HAP-1 (cell line): ENCODE measurements around the gene DHX8.
"Not testable (repeated sequence)": the region's sequence is repeated elsewhere in the genome, so short reads cannot be mapped to it uniquely, and the experiment has no call there.

Source experiments
- DNase-seq, 2 experiments: peaks; one replicate each; pipeline ENCODE4 v3.0.0-alpha.2; 2016 to 2020; ENCODE audit warnings: low spot score in 2 of 2
- H3K27me3 ChIP-seq: fragments of 250-450 bp; sonication (Bioruptor Pico); 2 replicates; pipeline ENCODE4 v1.5.1; 2020; ENCODE audit warnings: low read depth, mild to moderate bottlenecking, moderate library complexity
- H3K36me3 ChIP-seq: fragments of 250-450 bp; sonication (Bioruptor Pico); replicated peaks from 2 replicates; pipeline ENCODE4 v1.5.1; 2020; ENCODE audit warnings: mild to moderate bottlenecking
- H3K4me1 ChIP-seq: fragments of 250-450 bp; sonication (Bioruptor Pico); 2 replicates; pipeline ENCODE4 v1.5.1; 2020; ENCODE audit warnings: mild to moderate bottlenecking
- H3K4me3 ChIP-seq: fragments of 250-450 bp; sonication (Bioruptor Pico); 2 replicates; pipeline ENCODE4 v1.5.1; 2020; ENCODE audit warnings: mild to moderate bottlenecking, moderate library complexity
- H3K9me3 ChIP-seq: fragments of 250-450 bp; sonication (Bioruptor Pico); 2 replicates; pipeline ENCODE4 v1.5.1; 2020; ENCODE audit warnings: mild to moderate bottlenecking, moderate library complexity
- in situ Hi-C: fragments of 300-500 bp; cut with MboI; formaldehyde crosslinking; loops from 3 replicates; pipeline ENCODE4 v1.14.3; 2020; ENCODE audit warnings: low sequenced_read_pairs, inconsistent platforms, mixed read lengths

The DHX8 gene

GRCh38 chr17:43468691-43469139 is 15.1 kb upstream of the DHX8 start:
- Histone ChIP-seq H3K27me3 (no peaks in the 10 kb centered on the region; the same call in 1 of the 2 replicates), H3K4me3 (no peak overlapping the region), H3K4me1 (no peaks in the 10 kb centered on the region), H3K36me3 (no peaks in the 10 kb centered on the region), H3K9me3 (no peaks in the 10 kb centered on the region)
- in situ Hi-C loops, result no loop called here
- DNase-seq, result no peak

GRCh38 chr17:43469145-43469544 is 14.6 kb upstream of the DHX8 start:
- H3K27me3 ChIP-seq, result no peaks in the 10 kb centered on the region; the same call in 1 of the 2 replicates
- no peaks in the 10 kb centered on the region for H3K4me1 ChIP-seq
- DNase-seq, result no peak
- no peaks in the 10 kb centered on the region for H3K9me3 ChIP-seq
- in situ Hi-C loops, result no loop called here
- no peak overlapping the region for H3K4me3 ChIP-seq
- no peaks in the 10 kb centered on the region for H3K36me3 ChIP-seq

- Histone ChIP-seq H3K36me3 (no peaks in the 10 kb centered on the region), H3K4me3 (no peak overlapping the region), H3K27me3 (no peaks in the 10 kb centered on the region), H3K4me1 (no peaks in the 10 kb centered on the region), H3K9me3 (no peaks in the 10 kb centered on the region)
- in situ Hi-C loops, result no loop called here
- DNase-seq, result no peak
These were observed 12.1 kb upstream of the DHX8 start for GRCh38 chr17:43471585-43472160.

- Histone ChIP-seq H3K36me3 (no peaks in the 10 kb centered on the region), H3K4me3 (no peak overlapping the region), H3K4me1 (no peaks in the 10 kb centered on the region), H3K9me3 (no peaks in the 10 kb centered on the region), H3K27me3 (no peaks in the 10 kb centered on the region)
- no peak for DNase-seq
- in situ Hi-C loops, result no loop called here
These were observed 8.2 kb upstream of the DHX8 start for GRCh38 chr17:43475494-43476089.

- DNase-seq, H3K36me3 ChIP-seq, H3K4me3 ChIP-seq, in situ Hi-C loops, H3K9me3 ChIP-seq, H3K4me1 ChIP-seq, H3K27me3 ChIP-seq: not testable (repeated sequence)
These were observed 7.5 kb upstream of the DHX8 start for GRCh38 chr17:43476306-43476705.

GRCh38 chr17:43477832-43478634 is 5.7 kb upstream of the DHX8 start:
- DNase-seq, result no peak
- Histone ChIP-seq H3K4me1 (peaks cover under 1% of the 10 kb centered on the region), H3K27me3 (no peaks in the 10 kb centered on the region), H3K9me3 (no peaks in the 10 kb centered on the region), H3K4me3 (no peak overlapping the region), H3K36me3 (no peaks in the 10 kb centered on the region)
- in situ Hi-C loops, result no loop called here

GRCh38 chr17:43479948-43480347 is 3.8 kb upstream of the DHX8 start:
- Histone ChIP-seq H3K4me1 (peaks cover 6% of the 10 kb centered on the region), H3K9me3 (no peaks in the 10 kb centered on the region), H3K36me3 (peaks cover 3% of the 10 kb centered on the region; the same call in 1 of the 2 replicates), H3K27me3 (no peaks in the 10 kb centered on the region), H3K4me3 (no peak overlapping the region)
- in situ Hi-C loops, result loop anchor here (5.0 kb wide), 1 partner anchor 93 kb away; no protein-coding TSS in a partner anchor
- DNase-seq, result no peak

- peaks cover 3% of the 10 kb centered on the region; the same call in 1 of the 2 replicates for H3K36me3 ChIP-seq
- no peaks in the 10 kb centered on the region for H3K27me3 ChIP-seq
- in situ Hi-C loops, result loop anchor here (5.0 kb wide), 1 partner anchor 95 kb away; no protein-coding TSS in a partner anchor
- H3K4me1 ChIP-seq, result peaks cover 14% of the 10 kb centered on the region
- no peaks in the 10 kb centered on the region for H3K9me3 ChIP-seq
- DNase-seq, result no peak
- no peak overlapping the region for H3K4me3 ChIP-seq
These were observed 1.4 kb upstream of the DHX8 start for GRCh38 chr17:43482103-43483012.

GRCh38 chr17:43490621-43491020 is 6.8 kb downstream of the DHX8 start:
- Histone ChIP-seq H3K4me3 (no peak overlapping the region), H3K4me1 (peaks cover 2% of the 10 kb centered on the region), H3K27me3 (no peaks in the 10 kb centered on the region), H3K36me3 (peaks cover 48% of the 10 kb centered on the region), H3K9me3 (no peaks in the 10 kb centered on the region)
- DNase-seq, result no peak
- in situ Hi-C loops, result no loop called here

GRCh38 chr17:43509440-43509839 is 25.7 kb downstream of the DHX8 start:
- H3K9me3 ChIP-seq, H3K4me3 ChIP-seq, in situ Hi-C loops, DNase-seq, H3K27me3 ChIP-seq, H3K4me1 ChIP-seq: not testable (repeated sequence)
- H3K36me3 ChIP-seq, result peaks cover 70% of the 10 kb centered on the region

- H3K9me3 ChIP-seq, H3K4me1 ChIP-seq, in situ Hi-C loops, H3K27me3 ChIP-seq, DNase-seq, H3K4me3 ChIP-seq: not testable (repeated sequence)
- peaks cover 65% of the 10 kb centered on the region for H3K36me3 ChIP-seq
These were observed 27.4 kb downstream of the DHX8 start for GRCh38 chr17:43511199-43511598.

- peaks cover 73% of the 10 kb centered on the region for H3K36me3 ChIP-seq
- no peak for DNase-seq
- in situ Hi-C loops, result no loop called here
- no peaks in the 10 kb centered on the region for H3K9me3 ChIP-seq
- no peaks in the 10 kb centered on the region for H3K27me3 ChIP-seq
- H3K4me1 ChIP-seq, result no peaks in the 10 kb centered on the region
- H3K4me3 ChIP-seq, result no peak overlapping the region
These were observed 31.9 kb downstream of the DHX8 start for GRCh38 chr17:43515656-43516055.

GRCh38 chr17:43517161-43517560 is 33.4 kb downstream of the DHX8 start:
- Histone ChIP-seq H3K4me1 (no peaks in the 10 kb centered on the region), H3K36me3 (peaks cover 82% of the 10 kb centered on the region), H3K4me3 (no peak overlapping the region), H3K9me3 (no peaks in the 10 kb centered on the region), H3K27me3 (no peaks in the 10 kb centered on the region)
- DNase-seq, result no peak
- in situ Hi-C loops, result no loop called here
